HepG2 (cell line): ENCODE results near the gene ZNF334. TPM values are rescaled to one million over a fixed set of nuclear protein-coding genes. Genes with fewer than 3 reads are reported as not detected.
A peak's percentile ranks its signal among the peaks of the same experiment; 100 is the strongest.

Source experiments
- ATAC-seq: fragments of 200-7000 bp; cut with Tn5 transposase; 3 replicates; pipeline ENCODE4 v1.9.1; 2020; ENCODE audit warnings: mild to moderate bottlenecking, moderate library complexity
- BruUV-seq: library from RNA; stranded (reverse); fragments of 400-500 nt; replicated peaks from 2 replicates; lab custom pipeline; 2021; lab: Mats Ljungman, UMichigan
- CTCF ChIA-PET: fragments of 300-600 bp; formaldehyde crosslinking; extraction: SDS; loops from one replicate; lab custom pipeline; 2021; ENCODE audit warnings: low total read pairs, inconsistent platforms, low intra/inter-chr PET ratio; lab: Yijun Ruan, JAX
- POLR2A ChIA-PET: fragments of 350-600 bp; sonication (Branson Sonifier 250); formaldehyde crosslinking; loops from one replicate; lab custom pipeline; 2020; ENCODE audit warnings: antibody characterized with exemption, inconsistent platforms; lab: Yijun Ruan, JAX
- DNase-seq: peaks from one replicate; pipeline ENCODE4 v3.0.0-alpha.2; 2015; ENCODE audit warnings: low spot score
- FAIRE-seq: peaks from 3 replicates; lab custom pipeline; 2011; peaks lifted over from hg19 to GRCh38; lab: Jason Lieb, UNC
- H2AFZ ChIP-seq: one replicate; pipeline ENCODE4 v1.6.1; 2011; ENCODE audit warnings: low read length, inconsistent platforms
- H3K27ac ChIP-seq: fragments of 300-600 bp; 3 replicates; pipeline ENCODE4 v1.8.0; 2011; ENCODE audit warnings: mixed run types, mild to moderate bottlenecking, mixed read lengths, low read length, inconsistent platforms; ENCODE audit not compliant: insufficient read depth; ENCODE audit errors: extremely low read length
- H3K27me3 ChIP-seq, 2 experiments: fragments of 200-600 bp in 1 of 2; 2 replicates in 1 of 2; 3 replicates in 1 of 2; pipeline versions ENCODE4 v1.6.0 to v1.8.0; 2011; ENCODE audit warnings: low read length in 2 of 2, mild to moderate bottlenecking in 2 of 2, moderate library complexity in 2 of 2, inconsistent platforms in 1 of 2; ENCODE audit not compliant: insufficient read depth in 2 of 2, control insufficient read depth in 1 of 2
- H3K36me3 ChIP-seq, 2 experiments: fragments of 200-600 bp in 1 of 2; replicated peaks in 1 of 2; 2 replicates in 1 of 2; 3 replicates in 1 of 2; pipeline versions ENCODE4 v1.5.1 to v1.8.0; 2011; ENCODE audit warnings: low read length in 2 of 2, inconsistent platforms in 1 of 2; ENCODE audit not compliant: insufficient read depth in 2 of 2, control insufficient read depth in 1 of 2
- H3K4me1 ChIP-seq: 2 replicates; pipeline ENCODE4 v1.5.1; 2012; ENCODE audit warnings: low read length, inconsistent platforms; ENCODE audit not compliant: insufficient read depth
- H3K4me2 ChIP-seq: 2 replicates; pipeline ENCODE4 v1.6.0; 2011; ENCODE audit warnings: low read depth, low read length, inconsistent platforms
- H3K4me3 ChIP-seq, 3 experiments: fragments of 200-600 bp in 1 of 3; sonication (generic), shearing (Covaris generic) in 1 of 3; replicated peaks in 1 of 3; 2 replicates each; pipeline ENCODE4 v1.5.1; 2011 to 2016; ENCODE audit warnings: low read length in 3 of 3, inconsistent platforms in 2 of 3, low read depth in 2 of 3, mild to moderate bottlenecking in 2 of 3, control low read depth in 1 of 3, mixed read lengths in 1 of 3; ENCODE audit not compliant: insufficient read depth in 1 of 3
- H3K79me2 ChIP-seq: one replicate; pipeline ENCODE4 v1.6.1; 2011; ENCODE audit warnings: low read length, inconsistent platforms; ENCODE audit not compliant: insufficient read depth
- H3K9ac ChIP-seq: 2 replicates; pipeline ENCODE4 v1.6.0; 2011; ENCODE audit warnings: mild to moderate bottlenecking, low read depth, low read length, inconsistent platforms; ENCODE audit not compliant: insufficient read depth
- H3K9me3 ChIP-seq: 2 replicates; pipeline ENCODE4 v1.5.1; 2012; ENCODE audit warnings: mild to moderate bottlenecking, low read length
- H4K20me1 ChIP-seq: 2 replicates; pipeline ENCODE4 v1.6.0; 2011; ENCODE audit warnings: inconsistent platforms, mild to moderate bottlenecking, low read length, moderate library complexity; ENCODE audit not compliant: insufficient read depth
- CEBPB ChIP-seq: IDR thresholded peaks from 2 replicates; pipeline ENCODE4 v1.6.1; 2011; ENCODE audit warnings: low read depth, low read length, improper control_type of control experiment, borderline replicate concordance
- DRAP1 ChIP-seq: IDR thresholded peaks from 2 replicates; pipeline ENCODE4 v1.6.1; 2016; ENCODE audit warnings: missing genetic modification reagents, missing compliant biosample characterization
- GFI1 ChIP-seq: sonication (generic); formaldehyde crosslinking; IDR thresholded peaks from 2 replicates; pipeline ENCODE4 v1.5.0; 2020; ENCODE audit warnings: missing genetic modification reagents, mild to moderate bottlenecking, borderline replicate concordance
- IRF9 ChIP-seq: sonication (generic); formaldehyde crosslinking; IDR thresholded peaks from 2 replicates; pipeline ENCODE4 v1.8.0; 2022; ENCODE audit warnings: missing genetic modification reagents, mild to moderate bottlenecking, borderline replicate concordance
- PITX1 ChIP-seq: sonication (generic); formaldehyde crosslinking; IDR thresholded peaks from 2 replicates; pipeline ENCODE4 v1.5.1; 2020; ENCODE audit warnings: mild to moderate bottlenecking, missing genetic modification reagents
- PRDM15 ChIP-seq: sonication (generic); formaldehyde crosslinking; IDR thresholded peaks from 2 replicates; pipeline ENCODE4 v1.4.0; 2020; ENCODE audit warnings: missing genetic modification reagents
- SOX6 ChIP-seq, 2 experiments: fragments of 450-650 bp in 1 of 2; sonication (generic) in 1 of 2; formaldehyde crosslinking in 1 of 2; IDR thresholded peaks; 2 replicates each; pipeline versions ENCODE4 v1.4.0 to v1.6.1; 2017 to 2020; ENCODE audit warnings: antibody characterized with exemption in 1 of 2, mild to moderate bottlenecking in 1 of 2, missing genetic modification reagents in 1 of 2
- XRCC5 ChIP-seq: fragments of 200-400 bp; formaldehyde crosslinking; optimal IDR thresholded peaks from 2 replicates; pipeline ENCODE3; 2017; ENCODE audit warnings: mild to moderate bottlenecking, low read length
- ZNF138 ChIP-seq: sonication (generic); formaldehyde crosslinking; IDR thresholded peaks from 2 replicates; pipeline ENCODE4 v1.5.0; 2020; ENCODE audit warnings: mild to moderate bottlenecking, low read depth, missing genetic modification reagents
- ZNF646 ChIP-seq: sonication (generic); formaldehyde crosslinking; IDR thresholded peaks from 2 replicates; pipeline ENCODE4 v1.9.0; 2021; ENCODE audit warnings: mild to moderate bottlenecking, missing genetic modification reagents
- WGBS: methylation state at CpG from one replicate; pipeline ENCODE4 v1.1.6; 2017; ENCODE audit warnings: low lambda C conversion rate; 5-methylcytosine and 5-hydroxymethylcytosine counted together
- in situ Hi-C: cut with HindIII; loops from 2 replicates; pipeline ENCODE4 v1.10.0; 2017; ENCODE audit warnings: low pct_unique_long_range_greater_than_20kb; ENCODE audit not compliant: extremely low pct_ligation_motif_present
- intact Hi-C: fragments of 100-400 bp; cut with micrococcal nuclease; formaldehyde crosslinking; loops from one replicate; pipeline ENCODE4 v1.10.0; 2022; ENCODE audit not compliant: unreplicated experiment
- polyA plus RNA-seq, 8 experiments: library from polyadenylated mRNA; depleted of rRNA in 3 of 8; stranded (reverse) in 7 of 8; unstranded in 1 of 8; fragments of >200 nt; fragmentation: Illumina TruSeq in 4 of 8; extraction: Trizol in 4 of 8; gene quantifications; 2 replicates each; pipeline versions ENCODE4 v1.2.1 to v1.2.3, GENCODE V29; 2011 to 2016; ENCODE audit warnings: low read depth in 4 of 8, missing spikeins in 1 of 8, mixed read lengths in 1 of 8; ENCODE audit not compliant: insufficient read depth in 1 of 8
- total RNA-seq, 5 experiments: library from RNA; depleted of rRNA; stranded (reverse); fragments of >200 nt; fragmentation: Illumina TruSeq; extraction: Trizol; gene quantifications; 2 replicates each; pipeline ENCODE4 v1.2.3, GENCODE V29; 2016; ENCODE audit warnings: low read depth in 1 of 5

Gene ZNF334
- total and polyA plus RNA-seq, 2 of the 13 experiments (the other 11 are each of a cell fraction or from before 2014, with no cell fraction given), result 4.8 to 7.8 TPM

- ChIA-PET CTCF (interaction anchor here (3.4 kb wide), 1 partner anchor 124 kb away, joined by 19 read pairs; no protein-coding TSS in a partner anchor), POLR2A (no interaction called here)
- H3K9me3 ChIP-seq, result no peaks in the 10 kb centered on the region
- H3K27ac ChIP-seq, result no peak overlapping the region
- H3K4me2 ChIP-seq, result no peak overlapping the region
- no peaks in the 10 kb centered on the region for H4K20me1 ChIP-seq
- H3K4me1 ChIP-seq, result peaks cover 67% of the 10 kb centered on the region
- no peaks in the 10 kb centered on the region for H3K27me3 ChIP-seq
- no peak overlapping the region for H2AFZ ChIP-seq
- FAIRE-seq, result no peak
- no peaks in the 10 kb centered on the region; a peak in 1 of 5 replicates for H3K36me3 ChIP-seq
- no TSS peak for BruUV-seq
- no peak overlapping the region for H3K4me3 ChIP-seq
- no peaks in the 10 kb centered on the region for H3K79me2 ChIP-seq
- DNase-seq, result no peak
- H3K9ac ChIP-seq, result no peak overlapping the region
- intact Hi-C loops, result loop anchor here (5.0 kb wide), 1 partner anchor 35 kb away; no protein-coding TSS in a partner anchor
- ATAC-seq, result no peak
- 58% methylated on average over 8 of the region's 8 CpGs for WGBS
- in situ Hi-C loops, result no loop called here
- TF ChIP-seq DRAP1 (CRISPR knock-in tag) (no peak), ZNF138 (CRISPR knock-in tag) (no peak), XRCC5 (peak; percentile 26), GFI1 (CRISPR knock-in tag) (no peak), SOX6 (IDR thresholded peaks at IDR 0.05) (no peak), SOX6 (CRISPR knock-in tag; IDR thresholded peaks at IDR 0.05) (0 out of 2 replicates have a peak, but pooled peaks have one; percentile 14), CEBPB (peak; percentile 36; the same call in 1 of the 2 replicates), IRF9 (CRISPR knock-in tag) (0 out of 2 replicates have a peak, but pooled peaks have one; percentile 57), ZNF646 (0 out of 2 replicates have a peak, but pooled peaks have one; percentile 28), PITX1 (CRISPR knock-in tag) (0 out of 2 replicates have a peak, but pooled peaks have one; percentile 15), PRDM15 (no peak)
Measured at GRCh38 chr20:46557231-46557956, 44.0 kb upstream of the ZNF334 start.
